ENCODE results near the gene SUV39H1.
A peak's percentile ranks its signal among the peaks of the same experiment; 100 is the strongest.
"Not testable (repeated sequence)": the region's sequence is repeated elsewhere in the genome, so short reads cannot be mapped to it uniquely, and the experiment has no call there.

The SUV39H1 gene

GRCh38 chrX:48696301-48696908 is at the start of gene SUV39H1:
TSS of gene SUV39H1 (plus strand) at chrX:48696734. CDS start at chrX:48696785, 51 bp downstream.
- DNase-seq (ENCODE audit: low read depth): peak; percentile 42

- no peak for DNase-seq (ENCODE audit: low read depth)
These were observed 48.2 kb upstream of the SUV39H1 start for GRCh38 chrX:48648336-48648751.

GRCh38 chrX:48649102-48649501 is 47.4 kb upstream of the SUV39H1 start:
- no peak for DNase-seq (ENCODE audit: low read depth)

GRCh38 chrX:48652055-48652579 is 44.4 kb upstream of the SUV39H1 start:
- not testable (repeated sequence) for DNase-seq (ENCODE audit: low read depth)

- not testable (repeated sequence) for DNase-seq (ENCODE audit: low read depth)
These were observed 41.8 kb upstream of the SUV39H1 start for GRCh38 chrX:48654746-48655145.

- not testable (repeated sequence) for DNase-seq (ENCODE audit: low read depth)
These were observed 36.8 kb upstream of the SUV39H1 start for GRCh38 chrX:48659686-48660085.

GRCh38 chrX:48663241-48663640 is 33.3 kb upstream of the SUV39H1 start:
- DNase-seq (ENCODE audit: low read depth): no peak

GRCh38 chrX:48664156-48664555 is 32.4 kb upstream of the SUV39H1 start:
- DNase-seq (ENCODE audit: low read depth): no peak

GRCh38 chrX:48665991-48666390 is 30.5 kb upstream of the SUV39H1 start:
- DNase-seq (ENCODE audit: low read depth): no peak

GRCh38 chrX:48666649-48667048 is 29.9 kb upstream of the SUV39H1 start:
- DNase-seq (ENCODE audit: low read depth): no peak

- no peak for DNase-seq (ENCODE audit: low read depth)
These were observed 29.0 kb upstream of the SUV39H1 start for GRCh38 chrX:48667509-48667908.

GRCh38 chrX:48668187-48668586 is 28.3 kb upstream of the SUV39H1 start:
- DNase-seq (ENCODE audit: low read depth): not testable (repeated sequence)

GRCh38 chrX:48676106-48676892 is 20.2 kb upstream of the SUV39H1 start:
- peak; percentile 58 for DNase-seq (ENCODE audit: low read depth)

GRCh38 chrX:48676893-48677270 is 19.7 kb upstream of the SUV39H1 start:
- DNase-seq (ENCODE audit: low read depth): no peak

GRCh38 chrX:48677516-48677915 is 19.0 kb upstream of the SUV39H1 start:
- DNase-seq (ENCODE audit: low read depth): no peak

- not testable (repeated sequence) for DNase-seq (ENCODE audit: low read depth)
These were observed 16.1 kb upstream of the SUV39H1 start for GRCh38 chrX:48680467-48680866.

- DNase-seq (ENCODE audit: low read depth): not testable (repeated sequence)
These were observed 15.6 kb upstream of the SUV39H1 start for GRCh38 chrX:48680925-48681324.

GRCh38 chrX:48681539-48682183 is 14.9 kb upstream of the SUV39H1 start:
- DNase-seq (ENCODE audit: low read depth): no peak

- not testable (repeated sequence) for DNase-seq (ENCODE audit: low read depth)
These were observed 13.7 kb upstream of the SUV39H1 start for GRCh38 chrX:48682795-48683194.

GRCh38 chrX:48683411-48683982 is 13.0 kb upstream of the SUV39H1 start, which contains the start of gene WAS:
TSS of gene WAS (plus strand) at chrX:48683799. CDS start at chrX:48683854, 55 bp downstream.
- DNase-seq (ENCODE audit: low read depth): no peak

- DNase-seq (ENCODE audit: low read depth): no peak
These were observed 12.4 kb upstream of the SUV39H1 start for GRCh38 chrX:48684134-48684533.

- no peak for DNase-seq (ENCODE audit: low read depth)
These were observed 11.1 kb upstream of the SUV39H1 start for GRCh38 chrX:48685416-48685815.

Data from stimulated activated CD8-positive, alpha-beta memory T cell treated with anti-CD3 and anti-CD28 coated beads, Interleukin-15, amount 100 ng/mL, for 1 hour (primary cell).